GM19025 (cell line): ENCODE results near the gene CDC42BPG.

Experiments
- ATAC-seq: cut with Tn5 transposase; IDR thresholded peaks from one replicate; pipeline ENCODE4 v1.9.1; 2021; ENCODE audit warnings: mild to moderate bottlenecking, low read depth, moderate library complexity; ENCODE audit not compliant: unreplicated experiment

CDC42BPG gene

GRCh38 chr11:64880240-64881001, 36.0 kb upstream of the CDC42BPG start:
- no peak for ATAC-seq

- no peak for ATAC-seq
These were observed 34.9 kb upstream of the CDC42BPG start for GRCh38 chr11:64879244-64879900.

DNA sequence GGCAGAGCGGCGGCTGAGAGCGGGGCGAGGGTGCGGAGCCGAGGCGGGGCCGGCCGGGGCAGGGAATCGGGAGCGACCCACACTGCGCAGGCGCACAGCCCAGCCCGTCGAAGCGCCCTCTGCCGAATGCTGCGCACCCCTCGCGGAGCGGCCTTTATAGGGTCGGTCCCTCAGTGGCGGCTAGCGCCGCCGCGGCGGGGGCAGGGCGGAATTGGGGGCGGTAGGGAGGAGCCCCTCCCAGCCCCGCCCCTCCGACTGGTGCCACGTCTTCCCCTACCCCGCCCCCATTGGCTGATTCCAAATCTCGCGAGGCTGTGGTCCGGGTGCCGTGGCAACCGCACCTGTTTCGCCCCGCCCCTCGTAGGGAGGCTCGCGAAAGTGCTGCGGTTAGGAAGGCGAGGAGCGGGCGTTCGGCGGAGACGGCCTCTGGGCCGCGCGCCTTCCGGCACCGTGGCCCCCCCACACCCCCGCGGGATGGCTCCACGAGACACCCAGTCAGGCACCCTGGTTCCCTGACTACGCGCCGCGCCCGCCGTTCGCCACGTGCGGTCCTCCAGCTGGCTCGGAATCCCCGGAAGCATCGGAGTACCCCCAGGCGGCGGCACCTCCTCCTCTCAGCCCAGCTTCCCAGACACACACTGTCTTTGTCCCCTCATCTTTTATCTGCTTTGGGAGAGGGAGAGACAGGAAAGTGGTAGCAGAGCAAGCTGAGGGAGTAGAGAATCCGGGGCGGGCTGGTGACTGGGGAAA, 34.2 kb upstream of the CDC42BPG start, which contains the start of gene EHD1:
Gene EHD1, minus strand, starts transcription at position 128 of the 750 bp plus-strand sequence. CDS start 157 bp downstream, outside the sequence.
- ATAC-seq = peak; percentile 68

DNA sequence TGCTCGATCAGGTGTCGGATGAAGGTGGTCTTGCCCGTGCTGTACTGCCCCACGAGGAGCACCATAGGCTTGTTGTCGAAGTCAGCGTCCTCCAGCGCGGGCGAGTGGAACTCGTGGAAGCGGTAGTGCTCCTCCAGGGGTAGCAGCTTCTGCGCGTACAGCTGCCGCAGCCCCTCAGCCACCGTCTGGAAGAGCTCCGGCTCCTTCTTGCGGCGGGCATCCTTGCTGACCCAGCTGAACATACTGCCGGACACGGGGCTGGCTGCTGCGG, 33.7 kb upstream of the CDC42BPG start:
- ATAC-seq = no peak

DNA sequence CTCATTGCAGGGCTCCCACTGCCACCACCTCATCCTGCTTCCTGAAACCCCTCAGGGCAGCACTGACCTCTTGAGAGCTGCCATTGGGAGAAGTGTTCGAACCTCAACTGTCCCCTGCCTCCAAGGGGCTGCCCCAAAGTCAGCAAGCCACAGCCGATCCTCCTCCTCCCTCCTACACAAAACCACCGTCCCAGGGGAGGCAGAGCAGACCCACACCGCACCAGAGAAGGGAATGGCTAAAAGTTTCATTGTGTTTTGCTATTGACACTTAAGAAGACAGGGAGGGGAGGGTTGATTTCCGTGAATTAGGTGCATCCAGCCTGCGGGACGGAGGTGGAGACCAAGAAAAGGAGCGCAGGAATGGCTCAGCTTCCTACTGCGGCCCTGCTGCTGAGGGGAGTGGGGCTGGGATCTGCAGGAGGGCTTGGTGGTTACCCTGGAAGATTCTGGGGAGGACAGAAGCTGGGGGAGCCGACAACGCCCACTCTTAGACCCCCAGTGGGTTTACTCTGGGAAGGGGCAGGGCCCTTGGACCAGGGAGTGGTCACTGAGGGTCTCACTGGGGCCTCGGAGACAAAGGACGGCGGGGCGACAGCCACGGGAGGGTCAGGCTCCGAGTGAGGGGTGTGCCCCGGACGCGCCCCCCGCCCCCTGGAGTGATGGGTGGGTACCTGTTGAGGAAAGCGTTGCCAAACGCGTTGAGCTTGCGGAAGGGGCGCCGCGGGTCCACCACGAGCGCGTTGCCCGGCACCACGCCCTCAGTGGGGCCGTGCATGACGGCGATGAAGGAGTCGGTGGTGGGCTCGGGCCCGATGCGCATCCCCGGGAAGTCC, 33.2 kb upstream of the CDC42BPG start:
- ATAC-seq = no peak

GRCh38 chr11:64876835-64877341, 32.4 kb upstream of the CDC42BPG start:
- no peak for ATAC-seq

- ATAC-seq = no peak
These were observed 31.8 kb upstream of the CDC42BPG start for GRCh38 chr11:64876229-64876750.

DNA sequence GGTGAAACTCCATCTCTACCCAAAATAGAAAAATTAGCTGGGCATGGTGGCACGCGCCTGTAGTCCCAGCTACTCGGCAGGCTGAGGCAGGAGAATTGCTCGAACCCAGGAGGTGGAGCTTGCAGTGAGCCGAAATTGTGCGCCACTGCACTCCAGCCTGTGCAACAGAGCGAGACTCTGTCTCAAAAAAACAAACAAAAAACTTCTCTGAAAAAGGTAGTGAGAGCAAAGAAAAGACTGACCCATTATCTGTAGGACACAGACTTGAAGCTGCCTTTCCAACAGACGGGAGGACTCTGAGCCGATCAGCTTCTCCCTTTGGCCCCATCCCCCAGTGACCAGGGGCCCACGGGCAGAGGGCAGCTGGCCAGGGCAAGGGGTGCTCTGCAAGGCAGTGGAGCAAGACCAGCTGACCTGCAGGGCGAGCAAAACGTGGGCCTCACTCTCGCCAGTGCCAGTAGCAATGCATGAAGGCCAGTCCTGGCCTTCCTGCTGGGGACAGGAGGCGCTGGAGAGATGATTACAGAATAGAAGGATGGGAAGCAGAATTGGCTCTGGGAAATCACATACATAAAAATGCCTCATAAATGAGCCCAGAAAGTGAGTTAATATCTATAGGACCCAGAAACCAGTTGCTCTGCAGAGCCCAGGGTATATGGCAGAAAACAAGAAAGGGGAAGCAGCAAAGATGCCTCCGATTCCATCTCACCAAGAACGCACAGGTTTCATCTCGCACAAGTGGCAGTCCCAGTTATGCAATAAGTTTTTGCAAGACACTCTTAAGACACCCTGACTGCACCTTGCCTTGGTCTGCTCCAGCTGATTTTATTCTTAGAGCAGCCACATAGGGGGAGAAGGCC, 31.1 kb upstream of the CDC42BPG start:
- no peak for ATAC-seq

GRCh38 chr11:64874308-64875240, 30.1 kb upstream of the CDC42BPG start:
- no peak for ATAC-seq

- ATAC-seq = no peak
These were observed 28.5 kb upstream of the CDC42BPG start for GRCh38 chr11:64872790-64873488.

- ATAC-seq = no peak
These were observed 27.0 kb upstream of the CDC42BPG start for GRCh38 chr11:64871492-64871891.

GRCh38 chr11:64870893-64871466, 26.5 kb upstream of the CDC42BPG start:
- ATAC-seq = no peak

- no peak for ATAC-seq
These were observed 25.9 kb upstream of the CDC42BPG start for GRCh38 chr11:64870176-64870892.

DNA sequence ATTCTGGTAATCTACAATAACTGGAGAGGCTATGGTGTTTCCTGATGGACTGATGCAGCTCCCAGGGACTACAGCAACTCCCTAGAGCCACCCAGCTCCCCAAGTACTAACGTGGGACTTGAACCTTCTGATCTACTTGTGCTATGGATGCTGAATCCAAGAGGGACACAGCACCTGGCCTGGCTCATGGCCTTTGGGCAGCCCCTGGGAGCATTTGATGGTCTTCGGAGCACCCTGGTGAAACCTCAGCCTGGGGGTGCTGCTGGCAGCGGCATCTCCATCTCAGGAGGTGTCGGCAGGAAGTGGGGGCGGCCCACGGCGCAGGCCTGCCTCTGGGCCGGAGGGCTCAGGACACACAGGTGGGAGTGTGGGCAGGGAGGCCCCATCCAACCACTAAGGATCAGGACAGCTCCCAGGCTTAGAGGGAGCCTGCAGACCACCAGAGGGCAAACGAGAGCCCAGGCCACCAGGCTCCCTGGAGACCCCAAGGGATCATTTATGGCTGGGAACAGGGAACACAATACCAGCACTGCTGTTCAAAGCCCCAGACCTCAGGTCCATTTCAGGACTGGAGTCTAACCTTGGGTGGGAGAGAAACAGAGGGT, 25.2 kb upstream of the CDC42BPG start:
- ATAC-seq = no peak

- no peak for ATAC-seq
These were observed 24.6 kb upstream of the CDC42BPG start for GRCh38 chr11:64868904-64869570.
